NCI-H1436 treated with DMSO at 0.1 percent for 48 hours (cell line): ENCODE measurements around the gene TMEM163.
"Not testable (repeated sequence)": the region's sequence is repeated elsewhere in the genome, so short reads cannot be mapped to it uniquely, and the experiment has no call there.

Source experiments
- DNase-seq: peaks from one replicate; lab custom pipeline; 2025; lab: John Stamatoyannopoulos, UW

The TMEM163 gene

DNA sequence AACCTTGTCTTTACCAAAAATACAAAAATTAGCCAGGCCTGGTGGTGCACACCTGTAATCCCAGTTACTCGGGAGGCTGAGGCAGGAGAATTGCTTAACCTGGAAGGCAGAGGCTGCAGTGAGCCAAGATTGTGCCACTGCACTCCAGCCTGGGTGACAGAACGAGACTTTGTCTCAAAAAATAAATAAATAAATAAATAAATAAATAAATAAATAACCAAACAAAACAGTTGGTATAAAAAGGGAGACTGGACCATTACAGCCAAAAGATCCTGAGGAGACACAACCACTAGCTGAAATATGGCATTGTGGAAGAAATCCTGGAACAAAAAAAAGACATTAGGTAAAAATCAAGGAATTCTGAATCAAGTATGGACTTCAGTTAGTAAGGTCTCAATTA, 4.9 kb upstream of the TMEM163 start:
- DNase-seq = not testable (repeated sequence)

DNA sequence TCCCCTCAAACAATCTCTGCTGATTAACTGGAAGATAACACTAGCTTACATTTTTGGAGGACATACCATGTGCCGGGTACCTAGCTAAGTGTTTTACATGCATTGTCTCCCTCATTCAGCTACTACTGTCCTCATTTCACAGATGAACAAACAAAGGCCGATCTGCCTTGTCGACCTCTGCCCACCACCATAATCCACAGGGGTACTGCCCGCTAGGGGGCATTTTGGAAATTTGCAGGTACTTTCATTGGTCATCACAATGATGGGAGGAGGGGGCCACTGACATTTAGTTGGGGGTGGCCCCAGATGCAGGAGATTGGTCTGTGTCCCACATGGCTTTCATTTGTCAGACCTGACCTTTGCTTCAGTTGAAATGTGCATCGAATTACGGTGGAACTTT, 3.9 kb upstream of the TMEM163 start:
- no peak for DNase-seq

DNA sequence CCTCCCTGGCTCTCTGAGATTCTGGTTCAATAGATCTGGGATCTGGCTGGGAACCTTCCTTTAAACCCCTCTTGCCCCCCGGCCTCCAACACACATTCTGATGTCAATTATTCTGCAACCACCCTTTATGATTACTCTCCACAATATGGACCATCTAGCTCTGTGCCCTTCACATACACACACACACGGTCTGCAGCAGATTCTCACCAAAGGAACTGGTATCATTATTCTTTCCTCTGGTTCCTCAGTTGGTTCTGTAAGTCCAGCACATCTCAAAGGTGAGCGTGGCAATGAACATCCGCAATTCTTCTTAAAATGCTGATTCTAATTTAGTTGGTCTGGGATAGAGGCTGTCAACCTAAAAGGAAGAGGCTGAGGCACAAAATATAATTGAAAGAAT, 2.8 kb upstream of the TMEM163 start:
- DNase-seq = no peak

DNA sequence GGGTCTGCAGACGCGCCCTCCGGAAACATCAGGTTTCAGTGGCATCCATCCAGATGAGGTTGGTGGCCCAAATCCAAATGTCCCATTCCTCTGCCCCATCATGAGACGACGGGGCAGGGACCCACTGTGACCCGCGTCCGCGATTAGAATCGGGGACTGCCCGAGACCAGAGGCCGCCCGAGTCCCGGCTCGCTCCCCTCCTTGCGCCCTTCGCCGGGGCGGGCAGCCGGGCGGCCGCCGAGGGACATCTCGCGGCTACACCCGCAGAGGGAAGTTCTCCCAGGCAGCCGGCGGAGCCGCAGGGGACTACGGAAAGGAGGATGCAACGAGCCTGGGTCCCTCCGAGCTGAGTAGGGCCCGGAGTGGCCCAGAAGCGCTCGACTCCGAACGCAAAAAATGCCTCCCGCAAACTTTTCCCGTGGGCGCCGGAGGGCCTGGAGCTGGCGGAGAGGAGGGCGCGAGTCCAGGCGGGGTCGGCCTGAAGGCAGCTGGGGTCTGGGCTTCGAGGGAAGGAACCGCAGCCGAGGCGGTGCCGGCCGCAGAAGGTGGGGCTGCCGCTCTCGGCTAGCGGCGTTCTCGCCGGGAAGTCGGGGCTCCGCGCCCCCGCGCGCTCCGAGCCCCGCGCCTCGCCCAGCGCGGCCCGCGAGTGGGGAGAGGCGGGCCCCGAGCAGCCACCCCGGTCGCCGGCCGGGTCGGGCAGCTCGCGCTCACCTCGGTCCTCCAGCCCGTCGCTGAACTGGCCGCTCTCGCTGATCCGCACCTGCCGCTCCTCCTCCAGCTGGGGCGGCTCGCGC, 580 bp downstream of the TMEM163 start:
- no peak for DNase-seq

DNA sequence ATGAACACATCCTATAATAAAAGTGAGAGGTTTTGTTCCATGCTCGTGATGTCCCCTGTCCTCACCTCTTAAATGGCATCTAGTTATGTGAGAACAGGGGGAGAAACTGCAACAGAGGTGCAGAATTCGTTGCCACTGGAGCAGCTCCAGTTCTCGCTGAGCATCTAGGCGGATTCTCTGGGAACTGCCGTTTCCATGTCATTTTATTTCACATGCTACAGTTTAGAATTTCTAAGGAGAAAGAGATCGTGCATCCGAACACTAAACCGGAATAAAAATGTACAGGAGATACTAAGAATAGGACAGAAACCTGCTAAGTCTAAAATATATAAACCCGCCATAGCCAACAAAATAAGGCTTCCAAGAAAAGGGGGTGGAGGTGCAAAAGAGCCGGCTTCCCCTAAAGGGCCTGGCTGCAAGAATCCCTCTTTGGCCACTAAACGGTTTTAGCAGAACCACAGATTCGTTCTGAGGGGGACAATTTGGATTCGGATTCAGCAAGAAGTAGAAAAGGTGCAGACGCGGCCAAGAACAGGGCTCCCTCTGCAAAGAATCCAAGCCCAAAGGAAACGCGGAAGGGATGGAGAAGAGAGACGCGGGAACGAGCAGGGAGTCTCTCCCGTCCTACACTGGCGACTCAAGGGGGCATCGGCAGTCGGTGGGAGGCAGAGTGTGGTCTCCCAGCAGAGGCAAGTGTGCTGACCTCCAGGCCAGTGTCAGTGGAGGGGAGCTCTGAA, 1.3 kb downstream of the TMEM163 start:
- DNase-seq = no peak

DNA sequence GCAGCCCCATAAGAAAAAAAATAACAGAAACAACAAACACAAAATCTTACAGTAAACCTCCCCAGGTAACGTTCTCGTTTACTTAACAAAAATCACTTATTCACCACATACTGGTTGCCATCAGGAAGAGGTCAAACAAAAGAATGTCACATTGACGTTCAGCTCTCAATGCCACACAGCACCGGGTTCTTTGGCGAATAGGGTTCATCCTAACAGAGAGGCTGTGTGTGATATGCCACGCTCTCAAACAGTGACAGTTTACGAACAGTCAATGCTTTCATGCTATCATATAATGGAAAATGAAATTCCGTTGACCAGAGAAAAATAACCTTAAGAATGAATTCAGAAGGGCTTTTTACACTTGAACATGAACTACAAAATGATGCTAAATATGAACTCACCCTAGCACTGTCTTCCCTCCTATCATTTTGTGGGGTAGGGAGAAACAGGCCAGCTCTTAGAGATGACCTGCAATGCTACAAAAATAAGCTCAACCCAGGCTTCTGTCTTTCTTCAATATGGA, 2.0 kb downstream of the TMEM163 start:
- DNase-seq = no peak

DNA sequence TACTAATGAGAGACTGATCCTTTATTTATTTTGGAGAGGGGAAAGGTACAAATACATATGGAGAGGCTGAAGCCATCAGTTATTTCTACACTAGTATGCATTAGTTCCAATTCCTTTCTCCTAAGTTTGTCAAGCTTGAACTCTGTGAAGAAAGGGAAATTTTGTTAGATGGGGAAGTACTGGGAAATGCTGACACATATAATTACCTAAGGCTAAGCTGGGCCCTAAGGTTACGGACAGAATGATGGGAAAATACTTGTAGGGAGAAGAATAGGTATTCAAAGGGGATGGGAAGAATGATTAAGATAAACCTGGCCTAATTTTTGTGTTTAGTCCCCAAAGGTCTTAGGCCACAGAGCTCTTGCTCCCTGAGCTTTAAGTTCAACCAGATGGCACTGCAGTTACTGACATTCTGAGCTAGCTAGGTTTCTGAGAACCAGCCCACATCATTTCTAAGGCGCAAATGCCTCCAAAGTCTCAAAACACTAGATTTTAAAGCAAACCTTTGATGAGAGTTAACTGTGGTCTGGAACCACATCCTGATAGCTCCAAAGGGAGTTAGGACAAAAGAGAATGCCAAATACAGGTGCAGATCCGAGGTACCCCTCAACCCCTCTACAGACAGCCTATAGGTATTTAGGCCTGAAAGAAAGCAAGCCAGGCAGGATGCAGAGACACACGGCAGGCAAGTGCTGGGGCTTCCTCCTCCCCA, 2.7 kb downstream of the TMEM163 start:
- no peak for DNase-seq

DNA sequence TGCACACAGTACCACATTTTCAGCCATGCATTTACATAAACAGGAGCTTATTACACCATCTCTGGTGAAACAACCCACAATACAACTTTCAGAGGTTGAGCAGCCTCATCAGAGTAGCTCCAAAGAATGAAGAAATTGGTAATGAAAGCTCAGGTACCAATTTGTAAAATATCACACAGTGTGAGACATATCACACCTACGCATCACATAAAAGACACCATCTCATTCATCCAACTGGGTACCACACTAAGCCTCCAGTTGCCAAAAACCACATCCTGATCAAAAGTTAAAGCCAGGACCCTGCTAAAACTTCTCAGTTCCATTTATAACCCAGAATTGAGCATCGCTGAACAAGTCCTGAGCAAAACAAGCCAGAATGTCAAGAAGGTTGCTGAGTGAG, 4.6 kb downstream of the TMEM163 start:
- DNase-seq = no peak

DNA sequence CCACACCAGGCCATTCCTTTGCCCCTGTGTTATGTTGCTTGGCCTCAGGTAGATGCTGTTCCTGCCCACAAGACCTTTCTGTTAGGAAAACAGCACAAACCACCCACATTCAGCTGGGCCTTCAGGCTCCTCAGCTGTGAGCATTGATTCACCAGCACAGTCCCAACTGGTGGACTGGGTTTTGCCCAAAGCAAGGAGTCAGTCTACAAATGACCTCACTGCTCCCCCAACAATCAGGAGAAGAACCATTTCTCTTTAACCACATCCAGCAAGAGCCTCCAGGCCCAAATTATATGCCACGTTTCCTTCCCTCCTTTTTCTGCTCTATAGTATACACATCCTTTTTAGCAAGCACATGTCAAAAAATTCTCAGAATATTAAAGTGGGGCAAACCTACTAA, 5.2 kb downstream of the TMEM163 start:
- no peak for DNase-seq

DNA sequence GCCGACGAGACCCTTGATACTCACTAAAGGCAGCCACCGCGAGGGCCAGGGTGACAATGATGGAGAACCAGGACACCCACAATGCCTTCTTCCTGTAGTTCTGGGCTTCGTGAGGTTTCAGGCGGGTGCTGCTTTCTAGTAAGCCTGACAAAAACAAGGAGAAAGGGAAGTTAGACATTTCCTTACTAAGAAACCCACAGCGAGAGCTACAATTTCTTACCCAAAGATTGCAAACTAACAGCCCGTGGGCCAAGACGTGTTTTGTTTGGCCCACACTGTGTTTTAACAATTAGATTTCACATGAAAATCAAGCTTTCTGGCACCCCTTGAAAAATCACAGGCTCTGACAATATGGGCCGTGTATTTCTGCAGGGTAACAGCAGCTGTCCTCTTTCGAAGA, 5.6 kb downstream of the TMEM163 start:
- DNase-seq = no peak

DNA sequence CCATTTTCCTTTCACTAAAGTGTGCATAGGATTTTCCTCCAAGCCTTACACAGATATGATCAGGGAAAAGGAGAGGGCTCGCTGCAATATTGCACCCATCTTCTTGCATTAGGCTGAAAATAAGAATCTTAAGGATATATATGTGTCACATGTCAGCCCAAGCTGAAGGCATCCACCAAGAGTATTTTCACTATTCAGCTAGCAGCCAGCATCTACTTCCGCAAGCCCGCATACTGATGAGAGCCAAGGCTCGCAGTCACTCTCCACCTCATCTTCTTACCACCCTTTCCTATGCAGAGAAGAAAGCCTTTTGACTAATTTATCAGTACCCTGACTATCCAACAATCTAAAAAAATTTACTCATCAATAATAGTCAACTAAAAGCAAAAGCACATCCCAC, 6.1 kb downstream of the TMEM163 start:
- no peak for DNase-seq

DNA sequence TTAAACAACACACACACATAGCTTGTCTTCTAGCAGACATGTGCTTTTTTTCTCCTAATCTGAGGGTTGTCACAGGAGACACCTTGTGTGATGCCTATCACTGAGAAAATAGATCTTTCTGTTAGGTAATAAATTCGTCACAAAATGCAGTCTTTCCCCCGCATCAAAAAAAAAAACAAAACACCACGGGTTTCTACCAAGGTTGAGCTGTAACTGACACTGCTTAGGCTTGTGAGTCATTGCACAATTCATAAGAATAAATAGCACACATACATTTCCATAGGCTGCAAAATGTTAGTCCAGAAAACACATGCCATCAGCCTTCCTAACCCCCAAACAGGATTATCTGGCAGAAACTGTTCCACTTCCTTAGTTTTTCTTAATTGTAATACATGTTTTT, 6.5 kb downstream of the TMEM163 start:
- DNase-seq = no peak

DNA sequence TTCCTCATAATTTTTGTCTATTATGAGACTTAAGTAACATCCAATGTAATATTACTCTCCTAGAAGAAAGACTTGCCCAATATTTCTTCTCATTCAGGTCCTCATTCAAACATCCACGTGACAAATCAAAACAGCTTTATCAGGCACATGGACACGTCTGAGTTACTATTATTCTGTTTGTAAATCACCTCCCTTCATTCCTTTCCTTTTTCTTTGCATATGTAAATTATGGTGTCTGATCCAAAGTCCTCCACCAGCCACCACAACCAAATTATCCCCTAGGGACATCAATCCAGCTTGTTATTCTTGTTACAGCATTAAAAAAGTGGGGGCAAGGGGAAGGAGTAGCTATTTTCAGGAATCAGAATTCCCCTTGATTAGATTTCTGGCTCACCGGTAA, 7.1 kb downstream of the TMEM163 start:
- DNase-seq = no peak

DNA sequence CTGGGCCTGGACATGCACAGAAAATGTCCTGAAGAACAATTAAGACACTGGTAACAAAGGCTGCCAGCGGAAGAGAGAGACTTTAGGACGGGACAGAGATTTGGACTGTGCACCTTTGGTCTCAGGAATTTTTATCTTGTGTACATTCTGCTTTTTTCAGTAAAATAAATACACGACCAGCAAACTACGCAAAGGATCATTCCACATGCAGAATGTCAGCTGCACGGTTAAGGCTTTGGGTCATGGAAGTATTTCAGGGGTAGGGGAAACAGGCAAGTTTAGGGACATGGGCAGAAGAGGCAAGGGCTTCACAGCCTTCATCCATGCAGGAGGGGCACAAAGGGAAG, 11.5 kb downstream of the TMEM163 start:
- no peak for DNase-seq

DNA sequence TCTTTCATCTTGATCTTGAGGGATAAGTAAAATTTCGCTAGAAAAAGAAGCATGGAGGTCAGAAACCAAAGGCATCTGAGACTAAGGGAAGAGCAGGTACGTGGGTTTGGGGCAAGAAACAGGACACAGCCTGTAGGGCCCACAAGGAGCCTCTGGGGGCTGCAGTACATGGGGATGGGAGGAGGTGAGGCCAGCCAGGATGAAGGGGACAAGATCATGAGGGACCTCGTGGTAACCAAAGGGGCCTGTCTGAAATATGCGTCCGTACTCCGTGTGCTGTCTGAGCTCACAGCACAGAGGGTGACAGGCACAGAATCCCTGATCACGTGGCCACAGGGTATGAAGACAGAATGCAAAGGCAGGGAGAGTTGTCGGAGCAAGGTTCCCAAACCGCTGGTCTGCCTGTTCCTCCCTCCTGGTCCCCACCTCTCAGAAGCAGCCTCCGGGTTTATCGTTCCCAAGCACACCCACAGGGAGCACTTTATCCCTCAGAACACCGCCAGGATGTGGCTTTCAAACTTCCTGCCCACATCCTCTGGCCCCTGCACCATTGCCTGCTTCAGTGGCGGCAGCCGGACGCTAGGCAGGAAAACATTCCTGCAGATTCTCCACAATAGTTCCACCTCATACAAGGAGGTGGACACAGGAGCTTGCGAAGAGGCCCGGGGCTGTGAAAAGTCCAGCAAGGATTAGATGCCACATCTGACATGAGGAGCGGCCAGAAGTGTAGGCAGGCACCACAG, 12.0 kb downstream of the TMEM163 start:
- DNase-seq = no peak

DNA sequence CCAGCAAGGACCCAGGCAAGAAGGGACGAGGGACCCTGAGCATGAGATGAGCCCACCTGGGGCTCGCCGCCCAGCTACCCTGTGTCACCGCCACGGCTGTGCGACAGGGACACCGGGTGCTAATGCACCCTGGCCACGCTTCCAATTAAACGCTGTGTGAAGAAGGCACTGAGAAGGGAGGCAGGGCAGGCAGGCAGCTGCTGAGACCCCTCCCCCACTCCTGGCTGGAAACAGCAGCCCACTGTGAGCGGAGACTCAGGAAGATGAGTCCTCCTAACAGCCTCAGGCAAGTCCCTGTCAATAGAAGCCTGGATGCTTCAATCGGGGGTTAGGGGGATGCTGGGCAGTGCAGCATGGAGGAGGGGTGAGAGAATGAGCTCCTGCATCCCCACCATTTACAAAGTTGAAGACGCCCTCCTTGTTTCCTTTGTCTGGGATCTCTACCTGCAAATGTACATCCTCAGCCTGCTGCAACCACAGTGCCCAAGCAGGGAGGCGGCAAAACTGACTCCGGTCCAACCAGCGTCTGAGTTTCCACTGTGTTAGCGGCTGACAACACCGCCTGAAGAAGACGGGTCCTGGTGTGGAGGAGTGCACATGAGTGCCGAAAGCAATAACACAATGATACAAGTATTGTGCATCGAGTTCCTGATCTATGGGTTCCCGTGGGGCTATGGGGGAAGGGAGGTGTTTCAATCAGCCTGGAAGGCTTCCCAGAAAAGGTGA, 12.8 kb downstream of the TMEM163 start:
- DNase-seq = no peak

DNA sequence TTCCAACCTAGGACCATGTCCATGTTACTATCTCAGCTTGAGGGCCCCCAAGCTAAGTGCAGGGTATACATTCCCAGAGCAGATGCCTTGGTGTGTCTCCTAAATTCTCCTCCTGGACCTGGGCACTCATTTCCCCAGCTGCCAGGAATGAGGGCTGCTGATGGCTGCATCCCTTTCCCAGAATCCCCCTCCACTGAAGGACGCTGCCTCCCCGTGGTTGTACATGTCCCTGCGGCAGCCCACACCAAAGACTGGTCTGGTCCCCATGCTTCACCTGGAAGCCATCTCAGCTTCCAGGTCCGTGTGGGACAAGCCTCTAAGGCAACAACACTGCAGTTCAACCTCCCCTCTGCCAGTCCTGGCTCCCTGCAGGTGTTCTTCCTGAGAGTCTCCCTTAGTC, 14.6 kb downstream of the TMEM163 start:
- DNase-seq = no peak

DNA sequence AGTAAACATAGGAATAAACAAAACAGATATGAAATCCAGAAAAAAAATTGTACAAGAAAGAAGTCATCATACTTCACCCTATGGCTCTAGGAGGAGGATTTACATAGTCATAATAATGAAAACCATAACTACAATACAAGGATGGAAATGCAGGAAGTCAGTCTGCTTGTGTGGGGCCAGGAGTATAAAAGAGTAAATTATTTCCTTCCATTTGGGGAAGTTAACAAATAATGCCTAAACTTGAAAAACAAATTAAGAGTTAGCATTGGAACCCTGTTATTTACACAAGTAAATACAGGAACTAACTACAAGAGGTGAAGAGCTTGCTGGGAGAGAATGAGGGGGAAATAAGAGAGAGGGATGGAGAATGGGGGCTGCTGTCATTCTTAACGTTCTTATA, 15.4 kb downstream of the TMEM163 start:
- DNase-seq = no peak

DNA sequence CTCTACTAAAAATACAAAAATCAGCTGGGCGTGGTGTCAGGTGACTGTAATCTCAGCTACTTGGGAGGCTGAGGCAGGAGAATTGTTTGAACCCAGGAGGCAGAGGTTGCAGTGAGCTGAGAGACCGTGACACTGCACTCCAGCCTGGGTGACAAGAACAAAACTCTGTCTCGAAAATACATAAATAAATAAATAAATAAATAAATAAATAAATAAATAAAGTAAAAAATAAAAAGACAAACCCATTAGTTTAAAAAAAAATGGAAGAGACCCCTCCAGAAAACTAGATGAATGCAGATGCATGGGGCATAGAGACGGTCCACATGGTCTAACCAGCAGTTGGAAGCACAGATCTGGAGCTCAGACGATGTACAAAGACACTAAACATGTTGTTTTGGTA, 18.1 kb downstream of the TMEM163 start:
- DNase-seq = no peak

DNA sequence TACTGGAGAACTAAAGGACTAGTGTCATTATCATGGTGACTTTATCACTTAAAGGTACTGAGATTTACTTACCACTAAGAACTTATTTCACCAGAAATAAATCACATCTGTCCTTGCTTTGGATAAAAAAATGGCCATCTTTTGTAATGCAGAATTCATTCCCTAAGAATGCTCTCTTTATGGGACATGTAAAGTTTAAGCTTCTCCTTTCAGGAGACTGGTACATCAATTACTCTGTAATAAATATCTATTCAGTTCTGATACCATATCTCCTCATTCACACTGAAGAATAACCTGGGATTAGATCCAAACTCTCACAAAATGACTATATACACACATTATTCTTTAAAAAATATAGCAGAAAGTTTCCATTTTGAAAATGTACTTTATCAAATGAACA, 24.4 kb downstream of the TMEM163 start:
- DNase-seq = no peak
